Caco-2 (cell line): ENCODE measurements around the gene ANAPC7. TPM values are rescaled to one million over a fixed set of nuclear protein-coding genes. Genes with fewer than 3 reads are reported as not detected.
A peak's percentile ranks its signal among the peaks of the same experiment; 100 is the strongest.

Source experiments
- Bru-seq: library from RNA; stranded (reverse); fragments of 400-500 nt; gene quantifications from one replicate; lab custom pipeline; 2021; lab: Mats Ljungman, UMichigan
- BruChase-seq, 2 experiments: library from RNA; stranded (reverse); fragments of 400-500 nt; gene quantifications; one replicate each; lab custom pipeline; 2021; lab: Mats Ljungman, UMichigan
- BruUV-seq: library from RNA; stranded (reverse); fragments of 400-500 nt; replicated peaks from 2 replicates; lab custom pipeline; 2021; lab: Mats Ljungman, UMichigan
- CTCF ChIA-PET: fragments of 300-600 bp; sonication (Branson Sonifier 250); formaldehyde crosslinking; loops from one replicate; lab custom pipeline; 2022; ENCODE audit warnings: antibody characterized with exemption; lab: Charles Lee
- POLR2A ChIA-PET: fragments of 300-600 bp; sonication (Branson Sonifier 250); formaldehyde crosslinking; loops from one replicate; lab custom pipeline; 2022; ENCODE audit warnings: antibody characterized with exemption; lab: Charles Lee
- DNase-seq, 2 experiments: peaks; one replicate each; pipeline versions ENCODE4 v3.0.0 to v3.0.0-alpha.2; 2020 to 2022
- H3K27me3 ChIP-seq: replicated peaks from 2 replicates; pipeline ENCODE4 v1.6.0; 2011; ENCODE audit warnings: low read length; ENCODE audit not compliant: control insufficient read depth, insufficient read depth
- H3K36me3 ChIP-seq: 2 replicates; pipeline ENCODE4 v1.5.1; 2011; ENCODE audit warnings: low read length; ENCODE audit not compliant: control insufficient read depth, insufficient read depth
- H3K4me1 ChIP-seq: fragments of 250-450 bp; sonication (Bioruptor Pico); 2 replicates; pipeline ENCODE4 v1.5.1; 2020; ENCODE audit warnings: mild to moderate bottlenecking
- H3K4me3 ChIP-seq: 2 replicates; pipeline ENCODE4 v1.5.1; 2011; ENCODE audit warnings: low read depth, mild to moderate bottlenecking, control low read depth, low read length
- H3K9me3 ChIP-seq: fragments of 250-450 bp; sonication (Bioruptor Pico); 2 replicates; pipeline ENCODE4 v1.5.1; 2020; ENCODE audit warnings: mild to moderate bottlenecking, moderate library complexity
- H3K27ac Mint-ChIP-seq: one replicate; pipeline ENCODE4 v1.8.0; 2022; ENCODE audit warnings: mixed read lengths; ENCODE audit not compliant: unreplicated experiment
- H3K27me3 Mint-ChIP-seq: one replicate; pipeline ENCODE4 v1.8.0; 2022; ENCODE audit warnings: mixed read lengths; ENCODE audit not compliant: insufficient read depth, unreplicated experiment
- H3K36me3 Mint-ChIP-seq: one replicate; pipeline ENCODE4 v1.8.0; 2022; ENCODE audit warnings: mild to moderate bottlenecking, mixed read lengths; ENCODE audit not compliant: insufficient read depth, unreplicated experiment
- H3K4me1 Mint-ChIP-seq: one replicate; pipeline ENCODE4 v1.8.0; 2022; ENCODE audit warnings: low read depth, mixed read lengths; ENCODE audit not compliant: unreplicated experiment
- H3K4me3 Mint-ChIP-seq: one replicate; pipeline ENCODE4 v1.8.0; 2022; ENCODE audit warnings: mild to moderate bottlenecking, moderate library complexity, mixed read lengths; ENCODE audit not compliant: unreplicated experiment
- H3K9me3 Mint-ChIP-seq: one replicate; pipeline ENCODE4 v1.8.0; 2022; ENCODE audit warnings: mixed read lengths; ENCODE audit not compliant: unreplicated experiment
- CTCF ChIP-seq, 2 experiments: fragments of 200-600 bp in 1 of 2; IDR thresholded peaks; 1 replicate in 1 of 2; 2 replicates in 1 of 2; pipeline versions ENCODE4 v1.5.1 to v1.8.0; 2011 to 2022; ENCODE audit warnings: antibody characterized with exemption in 1 of 2, control low read depth in 1 of 2, inconsistent platforms in 1 of 2, low read depth in 1 of 2, low read length in 1 of 2, mild to moderate bottlenecking in 1 of 2, moderate library complexity in 1 of 2; ENCODE audit not compliant: insufficient read depth in 1 of 2, severe bottlenecking in 1 of 2, unreplicated experiment in 1 of 2
- intact Hi-C: fragments of 100-400 bp; cut with micrococcal nuclease; formaldehyde crosslinking; loops from one replicate; pipeline ENCODE4 v1.10.0; 2022; ENCODE audit not compliant: unreplicated experiment
- long read RNA-seq: library from polyadenylated mRNA; stranded (forward); transcript quantifications from one replicate; pipeline ENCODE4 v2.0.0, GENCODE V29; 2022
- total RNA-seq: library from RNA; stranded (reverse); gene quantifications from 2 replicates; pipeline ENCODE4 v1.2.3, GENCODE V29; 2022

The ANAPC7 gene
- total RNA-seq: 90.4 and 93.8 TPM in 2 replicates
- percentile 90 among the genes with signal in this experiment for Bru-seq, nascent RNA
- BruChase-seq, experiment 1, labeled RNA remaining after a 2-hour chase: percentile 96 among the genes with signal in this experiment
- BruChase-seq, experiment 2, labeled RNA remaining after a 6-hour chase: percentile 95 among the genes with signal in this experiment
- long read RNA-seq, transcript ANAPC7-201 (10 exons, 2,200 nt): minor isoform, 20 of 120 reads
- long read RNA-seq, transcript ANAPC7-203 (11 exons, 3,045 nt): major isoform, 77 of 120 reads
- long read RNA-seq, partial matches to known transcripts: 2 of 120 reads
- long read RNA-seq, other reads (novel, unspliced or antisense): 19 of 120 reads

GRCh38 chr12:110403146-110403975 is at the start of gene ANAPC7:
Gene ANAPC7, minus strand, starts transcription at chr12:110403708. Its CDS starts 81 bp downstream, at chr12:110403627.
- peak; percentile 94 for DNase-seq
- Histone ChIP-seq H3K36me3 (no peaks in the 10 kb centered on the region; the same call in none of the 2 replicates), H3K4me3 (peak within 1 kb of the TSS; percentile 62), H3K4me1 (peaks cover 4% of the 10 kb centered on the region; the same call in 1 of the 2 replicates), H3K27me3 (no peaks in the 10 kb centered on the region), H3K9me3 (no peaks in the 10 kb centered on the region)
- Mint-ChIP-seq H3K9me3 (no peaks in the 10 kb centered on the region), H3K27me3 (no peaks in the 10 kb centered on the region), H3K4me1 (no peaks in the 10 kb centered on the region), H3K36me3 (peaks cover 27% of the 10 kb centered on the region), H3K4me3 (peak within 1 kb of the TSS; percentile 97), H3K27ac (peak within 1 kb of the TSS; percentile 99)
- TSS peak; percentile 68 for BruUV-seq
- intact Hi-C loops: loop anchor here (1.0 kb wide), 1 partner anchor 28 kb away; no protein-coding TSS in a partner anchor
- ChIA-PET CTCF (interaction anchor here (1.4 kb wide), 1 partner anchor 28 kb away, joined by 18 read pairs; no protein-coding TSS in a partner anchor), POLR2A (no interaction called here)
- peak in 1 of 2 experiments; percentile 28 for TF ChIP-seq CTCF (IDR thresholded peaks at IDR 0.05; ENCODE audit: insufficient read depth in 1 of 2, low read depth in 1 of 2, low read length in 1 of 2, severe bottlenecking in 1 of 2, unreplicated experiment in 1 of 2)

GRCh38 chr12:110451263-110451662 is 47.8 kb upstream of the ANAPC7 start:
- no peak for DNase-seq
- H3K36me3 ChIP-seq: peaks cover 1% of the 10 kb centered on the region
- Mint-ChIP-seq H3K36me3 (peaks cover 79% of the 10 kb centered on the region), H3K4me3 (peak overlapping the region; percentile 31), H3K27ac (peak overlapping the region; percentile 98), H3K4me1 (no peaks in the 10 kb centered on the region), H3K9me3 (no peaks in the 10 kb centered on the region), H3K27me3 (no peaks in the 10 kb centered on the region)
- POLR2A ChIA-PET: interaction anchor here (2.2 kb wide), 1 partner anchor 50 kb away, joined by 13 read pairs; the partner anchor contains the start of genes RAD9B and VPS29
- peaks cover 5% of the 10 kb centered on the region for H3K4me1 ChIP-seq
- BruUV-seq: no TSS peak
- CTCF ChIA-PET: interaction anchor here (2.0 kb wide), 1 partner anchor 17 kb away, joined by 54 read pairs; the partner anchor contains the start of genes FAM216A and GPN3
- no peaks in the 10 kb centered on the region for H3K27me3 ChIP-seq
- intact Hi-C loops: loop anchor here (5.0 kb wide), 2 partner anchors 51 to 436 kb away; partner anchors contain the start of genes RAD9B and VPS29
- no peak for TF ChIP-seq CTCF (IDR thresholded peaks at IDR 0.05; ENCODE audit: insufficient read depth in 1 of 2, low read depth in 1 of 2, low read length in 1 of 2, severe bottlenecking in 1 of 2, unreplicated experiment in 1 of 2)
- no peaks in the 10 kb centered on the region for H3K9me3 ChIP-seq
- H3K4me3 ChIP-seq: no peak overlapping the region
